Measurements from ENCODE around the gene DOCK10.

The DOCK10 gene

GRCh38 chr2:224774735-224775134, 267.5 kb downstream of the DOCK10 start:
- DNase-seq (ENCODE audit: low spot score), result no peak

DNA sequence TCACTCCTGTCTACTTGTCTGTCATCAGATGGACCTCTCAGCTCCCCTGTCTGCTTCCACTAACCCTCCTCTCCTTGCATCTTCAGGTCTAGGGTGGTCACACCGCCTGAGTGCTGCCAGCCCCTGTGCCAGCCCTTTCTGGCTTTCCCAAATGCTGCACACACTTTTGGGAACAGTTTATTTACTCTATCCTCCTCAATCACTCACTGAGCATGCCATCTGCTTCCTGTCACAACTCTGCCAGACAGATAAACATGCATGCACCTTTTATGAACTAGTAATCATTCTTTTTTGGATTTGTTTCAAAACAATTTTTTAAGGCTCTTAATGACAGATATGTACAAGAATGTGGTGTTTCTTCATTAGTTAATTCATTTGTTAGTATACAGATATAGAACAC, 269.8 kb downstream of the DOCK10 start:
- DNase-seq (ENCODE audit: low spot score), result no peak

DNA sequence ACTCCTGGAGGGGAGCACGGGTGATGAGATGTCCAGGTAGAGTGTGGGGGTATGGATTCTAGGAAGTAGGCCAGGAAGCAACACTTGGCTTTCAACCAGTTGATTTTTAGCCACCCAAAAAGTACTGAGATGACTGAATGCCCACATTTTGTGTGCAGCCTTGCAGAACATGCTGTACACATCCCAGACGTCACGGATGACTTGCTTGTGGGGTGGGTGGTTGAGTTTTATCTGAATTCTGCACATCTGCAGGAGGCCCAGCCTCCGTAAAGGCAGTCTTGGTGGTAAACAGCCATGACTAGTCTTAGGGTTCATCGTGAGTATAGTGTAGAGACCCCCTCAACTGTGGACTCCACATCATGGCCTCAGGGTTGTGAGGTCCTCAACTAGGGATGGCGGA, 272.8 kb downstream of the DOCK10 start:
- DNase-seq (ENCODE audit: low spot score), result no peak

- no peak for DNase-seq (ENCODE audit: low spot score)
These were observed 277.6 kb downstream of the DOCK10 start for GRCh38 chr2:224764565-224765236.

DNA sequence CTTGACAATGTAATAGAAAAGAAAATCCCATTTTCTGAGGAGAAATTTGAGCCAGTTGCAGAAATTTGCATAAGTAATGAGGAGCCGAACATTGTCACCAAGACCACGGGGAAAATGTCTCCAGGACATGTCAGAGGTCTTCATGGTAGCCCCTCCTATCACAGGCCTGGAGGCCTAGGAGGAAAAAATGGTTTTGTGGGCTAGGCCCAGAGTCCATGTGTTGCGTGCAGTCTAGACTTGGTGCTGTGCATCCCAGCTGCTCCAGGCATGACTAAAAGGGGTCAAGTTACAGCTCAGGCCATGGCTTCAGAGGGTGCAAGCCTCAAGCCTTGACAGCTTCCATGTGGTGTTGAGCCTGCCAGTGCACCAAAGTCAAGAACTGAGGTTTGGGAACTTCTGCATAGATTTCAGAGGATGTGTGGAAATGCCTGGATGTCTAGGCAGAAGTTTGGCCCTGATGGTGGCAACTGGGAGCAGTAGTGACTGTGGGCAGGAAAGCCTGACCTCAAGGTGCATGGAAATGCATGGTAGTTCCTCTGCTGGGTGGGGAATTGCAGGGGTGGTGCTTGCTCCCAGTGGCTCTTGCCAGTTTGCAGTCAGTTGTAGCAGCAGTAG, 284.2 kb downstream of the DOCK10 start:
- DNase-seq (ENCODE audit: low spot score), result no peak

- DNase-seq (ENCODE audit: low spot score), result no peak
These were observed 288.3 kb downstream of the DOCK10 start for GRCh38 chr2:224753743-224754540.

GRCh38 chr2:224751996-224752698, 290.1 kb downstream of the DOCK10 start:
- DNase-seq (ENCODE audit: low spot score), result no peak

GRCh38 chr2:224749136-224749535, 293.1 kb downstream of the DOCK10 start:
- DNase-seq (ENCODE audit: low spot score), result no peak

DNA sequence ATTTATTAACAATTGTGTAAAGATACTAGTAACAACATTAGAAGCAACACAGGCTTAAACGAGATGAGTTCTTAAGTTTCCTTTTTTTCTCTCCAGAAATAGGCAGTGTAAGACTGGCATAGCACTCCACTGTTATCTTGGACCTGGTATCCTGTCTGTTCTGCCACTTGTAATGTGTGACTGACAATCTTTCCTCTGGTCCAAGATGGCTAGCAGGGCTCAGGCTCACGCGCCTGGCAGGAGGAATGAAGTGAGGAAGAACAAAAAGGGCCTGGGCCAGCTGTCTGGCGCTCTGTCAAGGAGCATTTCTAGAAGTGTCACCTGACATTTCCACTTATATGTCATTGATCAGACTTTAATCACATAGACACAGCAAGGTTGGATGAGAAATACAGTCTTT, 294.5 kb downstream of the DOCK10 start:
- DNase-seq (ENCODE audit: low spot score), result no peak

- no peak for DNase-seq (ENCODE audit: low spot score)
These were observed 306.0 kb downstream of the DOCK10 start for GRCh38 chr2:224736227-224736626.

DNA sequence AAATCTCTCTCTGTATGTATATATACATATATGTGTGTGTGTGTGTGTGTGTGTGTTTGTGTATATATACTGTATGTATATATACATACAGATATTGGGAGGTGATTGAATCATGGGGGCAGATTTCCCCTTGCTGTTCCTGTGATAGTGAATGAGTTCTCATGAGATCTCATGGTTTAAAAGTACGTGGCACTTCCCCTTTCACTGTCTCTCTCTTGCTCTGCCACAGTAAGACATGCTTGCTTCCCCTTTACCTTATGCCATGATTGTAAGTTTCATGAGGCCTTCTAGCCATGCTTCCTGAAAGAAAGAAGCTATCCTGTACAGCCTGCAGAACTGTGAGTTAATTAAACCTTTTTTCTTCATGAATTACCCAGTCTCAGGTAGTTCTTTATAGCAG, 307.3 kb downstream of the DOCK10 start:
- DNase-seq (ENCODE audit: low spot score), result no peak

GRCh38 chr2:224731665-224732064, 310.6 kb downstream of the DOCK10 start:
- DNase-seq (ENCODE audit: low spot score), result no peak

DNA sequence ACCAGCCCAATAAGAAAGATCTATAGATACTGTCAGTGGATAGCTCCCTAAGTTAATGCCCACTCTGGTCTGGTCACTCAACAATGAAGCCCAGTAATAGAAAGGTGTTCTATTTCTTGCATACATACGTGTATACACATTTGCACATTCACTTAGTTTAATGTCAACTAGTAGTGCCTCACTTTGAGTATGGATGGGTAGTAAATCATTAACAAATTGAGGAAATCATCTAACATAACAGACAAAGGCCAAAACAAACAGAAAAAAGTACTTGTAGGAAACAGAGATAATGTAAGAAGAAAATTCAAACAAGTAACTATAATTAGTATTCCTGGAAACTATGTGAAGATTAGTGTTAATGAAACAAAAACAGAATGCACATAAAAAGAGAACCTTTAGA, 312.8 kb downstream of the DOCK10 start:
- no peak for DNase-seq (ENCODE audit: low spot score)

DNA sequence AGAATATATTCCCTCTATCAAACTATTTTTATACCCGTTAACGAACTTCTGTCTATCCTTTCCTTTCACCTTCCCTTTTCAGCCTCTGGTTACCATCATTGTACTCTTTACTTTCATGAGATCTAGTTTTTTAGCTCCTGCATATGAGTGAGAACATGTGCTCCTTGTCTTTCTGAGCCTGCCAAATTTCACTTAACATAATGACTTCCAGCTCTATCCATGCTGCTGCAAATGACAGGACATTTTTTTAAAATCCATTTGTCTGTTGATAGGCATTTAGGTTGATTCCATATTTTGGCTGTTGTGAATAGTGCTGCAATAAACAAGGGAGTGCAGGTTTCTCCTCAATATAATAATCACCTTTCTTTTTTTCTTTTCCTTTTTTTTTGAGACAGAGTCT, 317.9 kb downstream of the DOCK10 start:
- DNase-seq (ENCODE audit: low spot score), result no peak

- no peak for DNase-seq (ENCODE audit: low spot score)
These were observed 318.6 kb downstream of the DOCK10 start for GRCh38 chr2:224723586-224724217.

DNA sequence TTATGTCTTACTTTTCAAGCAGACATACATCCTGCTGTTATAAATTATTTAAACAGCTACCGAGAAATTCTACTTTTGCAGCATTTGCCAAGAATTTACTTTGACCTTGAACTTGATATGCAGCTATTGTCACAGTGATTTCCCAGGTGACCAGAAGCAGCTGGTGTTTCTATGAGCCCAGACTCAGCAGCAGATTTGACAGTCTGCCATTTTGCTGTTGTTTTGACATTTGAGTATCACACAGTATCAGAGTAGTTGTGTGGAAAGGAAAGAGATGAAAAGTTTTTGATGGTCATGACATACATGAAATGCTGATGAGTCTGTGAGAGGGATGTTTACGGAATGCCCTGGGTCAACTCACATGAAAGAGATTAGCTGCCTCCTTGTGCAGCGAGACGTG, 319.5 kb downstream of the DOCK10 start:
- no peak for DNase-seq (ENCODE audit: low spot score)

- no peak for DNase-seq (ENCODE audit: low spot score)
These were observed 320.0 kb downstream of the DOCK10 start for GRCh38 chr2:224722250-224722649.

GRCh38 chr2:224716921-224717320, 325.3 kb downstream of the DOCK10 start:
- no peak for DNase-seq (ENCODE audit: low spot score)

GRCh38 chr2:224716201-224716600, 326.1 kb downstream of the DOCK10 start, which contains the start of gene CCDC195:
TSS of gene CCDC195 (minus strand) at chr2:224716365. CDS start at chr2:224716365, 0 bp downstream.
- DNase-seq (ENCODE audit: low spot score), result no peak

Data from HuH-7.5 (cell line).